ENCODE results near the gene INIP.
"Not testable (repeated sequence)": the region's sequence is repeated elsewhere in the genome, so short reads cannot be mapped to it uniquely, and the experiment has no call there.

INIP gene

GRCh38 chr9:112728401-112728800 is 10.5 kb upstream of the INIP start:
- Histone ChIP-seq H3K27ac (ENCODE audit: low read length) (no peak overlapping the region), H3K9me3 (ENCODE audit: insufficient read depth, low read depth, low read length) (no peaks in the 10 kb centered on the region), H3K27me3 (ENCODE audit: insufficient read depth, low read length) (no peaks in the 10 kb centered on the region), H3K36me3 (ENCODE audit: insufficient read depth, low read depth, low read length) (no peaks in the 10 kb centered on the region), H3K9ac (ENCODE audit: low read depth, low read length) (no peak overlapping the region), H3K4me1 (ENCODE audit: insufficient read depth, low read length) (no peaks in the 10 kb centered on the region), H3K4me3 (ENCODE audit: low read length) (no peak overlapping the region)

- H3K36me3 ChIP-seq (ENCODE audit: insufficient read depth, low read depth, low read length), result no peaks in the 10 kb centered on the region
- no peaks in the 10 kb centered on the region for H3K9me3 ChIP-seq (ENCODE audit: insufficient read depth, low read depth, low read length)
- H3K4me1 ChIP-seq (ENCODE audit: insufficient read depth, low read length), result no peaks in the 10 kb centered on the region
- no peak overlapping the region for H3K27ac ChIP-seq (ENCODE audit: low read length)
- H3K9ac ChIP-seq (ENCODE audit: low read depth, low read length), result no peak overlapping the region
- H3K27me3 ChIP-seq (ENCODE audit: insufficient read depth, low read length), result no peaks in the 10 kb centered on the region
- H3K4me3 ChIP-seq (ENCODE audit: low read length), result no peak overlapping the region
Measured at GRCh38 chr9:112726428-112726827, 8.5 kb upstream of the INIP start.

GRCh38 chr9:112725961-112726360 is 8.0 kb upstream of the INIP start:
- Histone ChIP-seq H3K27ac (ENCODE audit: low read length) (no peak overlapping the region), H3K4me1 (ENCODE audit: insufficient read depth, low read length) (no peaks in the 10 kb centered on the region), H3K9me3 (ENCODE audit: insufficient read depth, low read depth, low read length) (no peaks in the 10 kb centered on the region), H3K36me3 (ENCODE audit: insufficient read depth, low read depth, low read length) (no peaks in the 10 kb centered on the region), H3K27me3 (ENCODE audit: insufficient read depth, low read length) (no peaks in the 10 kb centered on the region), H3K9ac (ENCODE audit: low read depth, low read length) (no peak overlapping the region), H3K4me3 (ENCODE audit: low read length) (no peak overlapping the region)

GRCh38 chr9:112722749-112723148 is 4.8 kb upstream of the INIP start:
- H3K9me3 ChIP-seq (ENCODE audit: insufficient read depth, low read depth, low read length); H3K9ac ChIP-seq (ENCODE audit: low read depth, low read length); H3K36me3 ChIP-seq (ENCODE audit: insufficient read depth, low read depth, low read length); H3K27me3 ChIP-seq (ENCODE audit: insufficient read depth, low read length); H3K4me3 ChIP-seq (ENCODE audit: low read length); H3K4me1 ChIP-seq (ENCODE audit: insufficient read depth, low read length); H3K27ac ChIP-seq (ENCODE audit: low read length): not testable (repeated sequence)

- H3K27ac ChIP-seq (ENCODE audit: low read length), result no peak overlapping the region
- H3K4me3 ChIP-seq (ENCODE audit: low read length), result no peak overlapping the region
- H3K27me3 ChIP-seq (ENCODE audit: insufficient read depth, low read length), result no peaks in the 10 kb centered on the region
- no peak overlapping the region for H3K9ac ChIP-seq (ENCODE audit: low read depth, low read length)
- H3K4me1 ChIP-seq (ENCODE audit: insufficient read depth, low read length), result no peaks in the 10 kb centered on the region
- H3K36me3 ChIP-seq (ENCODE audit: insufficient read depth, low read depth, low read length), result no peaks in the 10 kb centered on the region; the same call in 1 of the 2 replicates
- no peaks in the 10 kb centered on the region for H3K9me3 ChIP-seq (ENCODE audit: insufficient read depth, low read depth, low read length)
Measured at GRCh38 chr9:112720113-112720780, 2.3 kb upstream of the INIP start.

- Histone ChIP-seq H3K9me3 (ENCODE audit: insufficient read depth, low read depth, low read length) (no peaks in the 10 kb centered on the region), H3K4me1 (ENCODE audit: insufficient read depth, low read length) (no peaks in the 10 kb centered on the region), H3K9ac (ENCODE audit: low read depth, low read length) (no peak overlapping the region), H3K27ac (ENCODE audit: low read length) (no peak overlapping the region), H3K36me3 (ENCODE audit: insufficient read depth, low read depth, low read length) (peaks cover 5% of the 10 kb centered on the region), H3K27me3 (ENCODE audit: insufficient read depth, low read length) (no peaks in the 10 kb centered on the region), H3K4me3 (ENCODE audit: low read length) (no peak overlapping the region)
Measured at GRCh38 chr9:112719696-112720095, 1.8 kb upstream of the INIP start.

- H3K36me3 ChIP-seq (ENCODE audit: insufficient read depth, low read depth, low read length), result peaks cover 10% of the 10 kb centered on the region
- no peaks in the 10 kb centered on the region for H3K9me3 ChIP-seq (ENCODE audit: insufficient read depth, low read depth, low read length)
- H3K27me3 ChIP-seq (ENCODE audit: insufficient read depth, low read length), result no peaks in the 10 kb centered on the region
- H3K4me1 ChIP-seq (ENCODE audit: insufficient read depth, low read length), result no peaks in the 10 kb centered on the region
- no peak overlapping the region for H3K9ac ChIP-seq (ENCODE audit: low read depth, low read length)
- H3K4me3 ChIP-seq (ENCODE audit: low read length), result no peak overlapping the region
- no peak overlapping the region for H3K27ac ChIP-seq (ENCODE audit: low read length)
Measured at GRCh38 chr9:112719241-112719691, 1.3 kb upstream of the INIP start.

- no peaks in the 10 kb centered on the region for H3K27me3 ChIP-seq (ENCODE audit: insufficient read depth, low read length)
- no peak overlapping the region for H3K4me3 ChIP-seq (ENCODE audit: low read length)
- H3K9ac ChIP-seq (ENCODE audit: low read depth, low read length), result no peak overlapping the region
- H3K27ac ChIP-seq (ENCODE audit: low read length), result no peak overlapping the region
- H3K9me3 ChIP-seq (ENCODE audit: insufficient read depth, low read depth, low read length), result no peaks in the 10 kb centered on the region
- H3K4me1 ChIP-seq (ENCODE audit: insufficient read depth, low read length), result no peaks in the 10 kb centered on the region
- peaks cover 15% of the 10 kb centered on the region for H3K36me3 ChIP-seq (ENCODE audit: insufficient read depth, low read depth, low read length)
Measured at GRCh38 chr9:112712678-112713077, 5.2 kb downstream of the INIP start.

- H3K27ac ChIP-seq (ENCODE audit: low read length), result no peak overlapping the region
- H3K27me3 ChIP-seq (ENCODE audit: insufficient read depth, low read length), result no peaks in the 10 kb centered on the region
- no peak overlapping the region for H3K4me3 ChIP-seq (ENCODE audit: low read length)
- H3K4me1 ChIP-seq (ENCODE audit: insufficient read depth, low read length), result no peaks in the 10 kb centered on the region
- H3K9ac ChIP-seq (ENCODE audit: low read depth, low read length), result no peak overlapping the region
- H3K9me3 ChIP-seq (ENCODE audit: insufficient read depth, low read depth, low read length), result no peaks in the 10 kb centered on the region
- H3K36me3 ChIP-seq (ENCODE audit: insufficient read depth, low read depth, low read length), result peaks cover 15% of the 10 kb centered on the region
Measured at GRCh38 chr9:112711050-112711689, 6.7 kb downstream of the INIP start.

GRCh38 chr9:112705768-112706427 is 12.0 kb downstream of the INIP start:
- Histone ChIP-seq H3K27me3 (ENCODE audit: insufficient read depth, low read length) (no peaks in the 10 kb centered on the region), H3K36me3 (ENCODE audit: insufficient read depth, low read depth, low read length) (peaks cover 5% of the 10 kb centered on the region), H3K4me1 (ENCODE audit: insufficient read depth, low read length) (no peaks in the 10 kb centered on the region), H3K4me3 (ENCODE audit: low read length) (no peak overlapping the region), H3K9me3 (ENCODE audit: insufficient read depth, low read depth, low read length) (no peaks in the 10 kb centered on the region), H3K9ac (ENCODE audit: low read depth, low read length) (no peak overlapping the region), H3K27ac (ENCODE audit: low read length) (no peak overlapping the region)

- H3K36me3 ChIP-seq (ENCODE audit: insufficient read depth, low read depth, low read length), result peaks cover 5% of the 10 kb centered on the region
- no peak overlapping the region for H3K27ac ChIP-seq (ENCODE audit: low read length)
- H3K9ac ChIP-seq (ENCODE audit: low read depth, low read length), result no peak overlapping the region
- no peaks in the 10 kb centered on the region for H3K27me3 ChIP-seq (ENCODE audit: insufficient read depth, low read length)
- H3K9me3 ChIP-seq (ENCODE audit: insufficient read depth, low read depth, low read length), result no peaks in the 10 kb centered on the region
- no peaks in the 10 kb centered on the region for H3K4me1 ChIP-seq (ENCODE audit: insufficient read depth, low read length)
- no peak overlapping the region for H3K4me3 ChIP-seq (ENCODE audit: low read length)
Measured at GRCh38 chr9:112703304-112703703, 14.6 kb downstream of the INIP start.

- Histone ChIP-seq H3K27ac (ENCODE audit: low read length) (no peak overlapping the region), H3K9ac (ENCODE audit: low read depth, low read length) (no peak overlapping the region), H3K4me3 (ENCODE audit: low read length) (no peak overlapping the region), H3K4me1 (ENCODE audit: insufficient read depth, low read length) (no peaks in the 10 kb centered on the region), H3K9me3 (ENCODE audit: insufficient read depth, low read depth, low read length) (no peaks in the 10 kb centered on the region), H3K36me3 (ENCODE audit: insufficient read depth, low read depth, low read length) (peaks cover 22% of the 10 kb centered on the region), H3K27me3 (ENCODE audit: insufficient read depth, low read length) (no peaks in the 10 kb centered on the region)
Measured at GRCh38 chr9:112700085-112700484, 17.8 kb downstream of the INIP start.

All from iPS-20b (cell line).